ENCODE data around the gene TMEM35B.
"Not testable (repeated sequence)": the region's sequence is repeated elsewhere in the genome, so short reads cannot be mapped to it uniquely, and the experiment has no call there.

Gene TMEM35B

DNA sequence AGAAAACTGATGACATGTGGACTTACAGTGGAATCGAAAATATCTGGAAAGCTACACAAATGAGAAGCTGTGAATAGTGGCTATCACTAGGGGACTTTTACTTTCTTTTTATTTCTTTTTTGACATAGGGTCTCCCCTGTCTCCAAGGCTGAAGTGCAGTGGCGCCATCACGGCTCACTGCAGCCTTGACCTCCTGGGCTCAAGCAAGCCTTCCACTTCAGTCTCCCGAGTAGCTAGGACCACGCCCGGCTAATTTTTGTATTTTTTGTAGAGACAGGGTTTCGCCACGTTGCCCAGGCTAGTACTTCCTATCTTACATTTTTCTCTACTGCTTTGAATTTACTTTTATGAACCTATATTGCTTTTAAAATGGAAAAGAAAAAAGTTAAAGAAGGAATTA, 10.5 kb downstream of the TMEM35B start:
- no peak overlapping the region for H3K27ac ChIP-seq (ENCODE audit: low read length)
- TF ChIP-seq EZH2 (IDR thresholded peaks at IDR 0.05; ENCODE audit: borderline replicate concordance, low read depth, low read length, severe bottlenecking) = no peak
- H3K4me2 ChIP-seq (ENCODE audit: insufficient read depth, low read length) = no peak overlapping the region
- ATAC-seq (ENCODE audit: insufficient read depth, low read depth) (no peak), DNase-seq (no peak)
- no peak overlapping the region for H3K9ac ChIP-seq (ENCODE audit: low read depth, low read length)
- H4K20me1 ChIP-seq (ENCODE audit: insufficient read depth, low read length) = no peaks in the 10 kb centered on the region
- no peak overlapping the region for H3K4me3 ChIP-seq (ENCODE audit: low read depth in 1 of 2, low read length in 2 of 2)
- H3K27me3 ChIP-seq (ENCODE audit: insufficient read depth, low read length, poor library complexity) = no peaks in the 10 kb centered on the region
- H3K36me3 ChIP-seq (ENCODE audit: insufficient read depth, low read length) = no peaks in the 10 kb centered on the region
- no peaks in the 10 kb centered on the region for H3K4me1 ChIP-seq (ENCODE audit: insufficient read depth, low read length)
- no peak overlapping the region for H2AFZ ChIP-seq (ENCODE audit: low read depth, low read length)
- H3K79me2 ChIP-seq (ENCODE audit: insufficient read depth, low read length) = no peaks in the 10 kb centered on the region
- H3K9me3 ChIP-seq (ENCODE audit: insufficient read depth, low read length, severe bottlenecking) = no peaks in the 10 kb centered on the region

DNA sequence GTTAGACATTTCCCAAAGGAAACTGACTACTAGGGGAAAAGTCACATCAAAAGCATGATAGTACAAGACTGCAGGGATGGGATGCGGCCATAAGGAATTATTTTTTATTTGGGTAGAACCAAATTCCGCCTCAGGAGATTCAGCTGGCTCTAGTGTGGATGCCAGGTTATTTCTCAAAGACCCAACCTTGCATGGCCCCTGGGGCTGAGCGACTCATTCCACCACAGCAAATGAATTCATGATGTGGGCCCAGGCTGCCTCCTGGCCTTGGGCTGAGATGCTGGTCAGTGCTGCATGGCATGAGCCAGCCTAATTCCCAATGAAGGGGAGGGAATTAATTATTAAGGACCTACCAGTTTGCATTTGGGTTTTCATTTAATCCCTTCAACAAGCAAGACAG, 11.8 kb downstream of the TMEM35B start:
- Histone ChIP-seq H3K9me3 (ENCODE audit: insufficient read depth, low read length, severe bottlenecking) (no peaks in the 10 kb centered on the region), H3K36me3 (ENCODE audit: insufficient read depth, low read length) (no peaks in the 10 kb centered on the region), H3K27ac (ENCODE audit: low read length) (no peak overlapping the region), H2AFZ (ENCODE audit: low read depth, low read length) (no peak overlapping the region), H3K4me1 (ENCODE audit: insufficient read depth, low read length) (no peaks in the 10 kb centered on the region), H3K27me3 (ENCODE audit: insufficient read depth, low read length, poor library complexity) (no peaks in the 10 kb centered on the region), H3K4me2 (ENCODE audit: insufficient read depth, low read length) (no peak overlapping the region), H3K9ac (ENCODE audit: low read depth, low read length) (no peak overlapping the region), H4K20me1 (ENCODE audit: insufficient read depth, low read length) (no peaks in the 10 kb centered on the region), H3K79me2 (ENCODE audit: insufficient read depth, low read length) (no peaks in the 10 kb centered on the region), H3K4me3 (ENCODE audit: low read depth in 1 of 2, low read length in 2 of 2) (no peak overlapping the region)
- DNase-seq (no peak), ATAC-seq (ENCODE audit: insufficient read depth, low read depth) (no peak)
- no peak for TF ChIP-seq EZH2 (IDR thresholded peaks at IDR 0.05; ENCODE audit: borderline replicate concordance, low read depth, low read length, severe bottlenecking)
- TF ChIP-seq CTCF (IDR thresholded peaks at IDR 0.05; ENCODE audit: borderline replicate concordance, extremely low read depth, low read length, poor library complexity, severe bottlenecking) = no peak

- Histone ChIP-seq H3K27me3 (ENCODE audit: insufficient read depth, low read length, poor library complexity) (no peaks in the 10 kb centered on the region), H3K4me1 (ENCODE audit: insufficient read depth, low read length) (no peaks in the 10 kb centered on the region), H3K79me2 (ENCODE audit: insufficient read depth, low read length) (no peaks in the 10 kb centered on the region), H3K4me2 (ENCODE audit: insufficient read depth, low read length) (no peak overlapping the region), H3K4me3 (ENCODE audit: low read depth in 1 of 2, low read length in 2 of 2) (no peak overlapping the region), H3K27ac (ENCODE audit: low read length) (no peak overlapping the region), H3K9ac (ENCODE audit: low read depth, low read length) (no peak overlapping the region), H2AFZ (ENCODE audit: low read depth, low read length) (no peak overlapping the region), H4K20me1 (ENCODE audit: insufficient read depth, low read length) (no peaks in the 10 kb centered on the region), H3K36me3 (ENCODE audit: insufficient read depth, low read length) (no peaks in the 10 kb centered on the region), H3K9me3 (ENCODE audit: insufficient read depth, low read length, severe bottlenecking) (no peaks in the 10 kb centered on the region)
- TF ChIP-seq CTCF (IDR thresholded peaks at IDR 0.05; ENCODE audit: borderline replicate concordance, extremely low read depth, low read length, poor library complexity, severe bottlenecking) (no peak), EZH2 (IDR thresholded peaks at IDR 0.05; ENCODE audit: borderline replicate concordance, low read depth, low read length, severe bottlenecking) (no peak)
- ATAC-seq (ENCODE audit: insufficient read depth, low read depth) (no peak), DNase-seq (no peak)
Observed at GRCh38 chr1:34970829-34971228, 14.3 kb downstream of the TMEM35B start.

DNA sequence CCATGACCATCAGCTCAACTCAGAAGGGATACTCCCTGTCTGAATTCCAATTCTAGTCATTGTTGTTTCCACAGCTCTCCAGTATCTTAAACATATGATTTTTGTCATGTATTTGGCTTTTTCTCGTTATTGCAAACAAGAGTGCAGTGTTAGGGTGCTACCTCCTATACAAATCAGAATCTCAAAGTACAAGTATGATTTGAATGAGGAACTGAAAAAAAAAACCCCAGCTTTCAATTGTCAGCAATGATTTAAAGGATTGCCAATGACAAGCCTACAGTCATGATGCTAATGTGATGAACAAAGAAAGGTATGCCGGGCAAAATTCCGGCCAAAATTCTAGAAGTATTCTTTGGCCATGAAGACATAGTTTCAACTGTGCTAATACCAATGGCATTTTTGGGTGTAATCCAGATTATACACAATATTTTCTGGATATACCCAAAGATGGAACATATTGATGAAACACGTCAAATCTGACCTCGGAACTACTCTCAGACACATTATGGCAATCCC, 14.9 kb downstream of the TMEM35B start:
- Histone ChIP-seq H3K9me3 (ENCODE audit: insufficient read depth, low read length, severe bottlenecking) (no peaks in the 10 kb centered on the region), H3K4me2 (ENCODE audit: insufficient read depth, low read length) (no peak overlapping the region), H4K20me1 (ENCODE audit: insufficient read depth, low read length) (no peaks in the 10 kb centered on the region), H3K36me3 (ENCODE audit: insufficient read depth, low read length) (no peaks in the 10 kb centered on the region), H3K27me3 (ENCODE audit: insufficient read depth, low read length, poor library complexity) (no peaks in the 10 kb centered on the region), H3K79me2 (ENCODE audit: insufficient read depth, low read length) (no peaks in the 10 kb centered on the region), H2AFZ (ENCODE audit: low read depth, low read length) (no peak overlapping the region), H3K4me1 (ENCODE audit: insufficient read depth, low read length) (no peaks in the 10 kb centered on the region), H3K4me3 (ENCODE audit: low read depth in 1 of 2, low read length in 2 of 2) (no peak overlapping the region), H3K27ac (ENCODE audit: low read length) (no peak overlapping the region), H3K9ac (ENCODE audit: low read depth, low read length) (no peak overlapping the region)
- no peak for TF ChIP-seq EZH2 (IDR thresholded peaks at IDR 0.05; ENCODE audit: borderline replicate concordance, low read depth, low read length, severe bottlenecking)
- ATAC-seq (ENCODE audit: insufficient read depth, low read depth) (no peak), DNase-seq (no peak)

- not testable (repeated sequence) for H3K9ac ChIP-seq (ENCODE audit: low read depth, low read length); H2AFZ ChIP-seq (ENCODE audit: low read depth, low read length); DNase-seq; H3K27me3 ChIP-seq (ENCODE audit: insufficient read depth, low read length, poor library complexity); H4K20me1 ChIP-seq (ENCODE audit: insufficient read depth, low read length); H3K36me3 ChIP-seq (ENCODE audit: insufficient read depth, low read length); ATAC-seq (ENCODE audit: insufficient read depth, low read depth); H3K4me2 ChIP-seq (ENCODE audit: insufficient read depth, low read length); H3K9me3 ChIP-seq (ENCODE audit: insufficient read depth, low read length, severe bottlenecking); H3K79me2 ChIP-seq (ENCODE audit: insufficient read depth, low read length); H3K4me1 ChIP-seq (ENCODE audit: insufficient read depth, low read length); H3K27ac ChIP-seq (ENCODE audit: low read length); H3K4me3 ChIP-seq (ENCODE audit: low read depth in 1 of 2, low read length in 2 of 2)
Observed at GRCh38 chr1:34968297-34968696, 16.9 kb downstream of the TMEM35B start.

GRCh38 chr1:34967672-34968071, 17.5 kb downstream of the TMEM35B start:
- ATAC-seq (ENCODE audit: insufficient read depth, low read depth); H3K36me3 ChIP-seq (ENCODE audit: insufficient read depth, low read length); H3K4me2 ChIP-seq (ENCODE audit: insufficient read depth, low read length); H3K4me1 ChIP-seq (ENCODE audit: insufficient read depth, low read length); H3K27me3 ChIP-seq (ENCODE audit: insufficient read depth, low read length, poor library complexity); DNase-seq; H3K27ac ChIP-seq (ENCODE audit: low read length); H3K9ac ChIP-seq (ENCODE audit: low read depth, low read length); H4K20me1 ChIP-seq (ENCODE audit: insufficient read depth, low read length); H2AFZ ChIP-seq (ENCODE audit: low read depth, low read length); H3K9me3 ChIP-seq (ENCODE audit: insufficient read depth, low read length, severe bottlenecking); H3K4me3 ChIP-seq (ENCODE audit: low read depth in 1 of 2, low read length in 2 of 2); H3K79me2 ChIP-seq (ENCODE audit: insufficient read depth, low read length): not testable (repeated sequence)

Measured in DND-41 (cell line).